NCI-H524 (cell line): ENCODE measurements around the gene CRPPA.
"Not testable (repeated sequence)": the region's sequence is repeated elsewhere in the genome, so short reads cannot be mapped to it uniquely, and the experiment has no call there.

Source experiments
- DNase-seq, 2 experiments: peaks; one replicate each; lab custom pipeline; 2025; lab: John Stamatoyannopoulos, UW

CRPPA gene

DNA sequence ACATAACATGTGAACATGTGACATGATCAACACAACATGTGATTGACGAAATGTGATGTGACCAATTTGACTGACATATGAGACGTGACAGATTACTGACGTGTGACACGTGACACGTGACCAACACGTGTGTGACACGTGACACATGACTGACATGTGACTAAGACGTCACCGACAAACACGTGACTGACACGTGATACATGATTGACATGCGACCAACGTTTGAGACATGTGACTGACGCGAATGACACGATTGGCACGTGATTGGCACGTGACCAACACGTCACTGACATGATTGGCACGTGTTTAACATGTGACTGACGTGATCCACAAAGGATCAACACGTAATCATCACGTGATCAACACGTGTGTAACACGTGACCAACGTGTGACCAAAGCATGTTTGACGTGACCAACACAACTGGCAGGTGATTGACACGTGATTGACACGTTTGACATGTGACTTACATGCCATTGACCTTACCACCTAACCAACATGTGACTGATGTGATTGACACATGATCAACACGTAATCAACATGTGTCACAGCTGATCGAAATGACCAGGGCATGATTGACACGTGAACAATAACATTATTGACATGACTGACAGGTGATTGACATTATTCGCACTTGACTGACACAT lies 23.7 kb downstream of the CRPPA start:
- DNase-seq: no peak

DNA sequence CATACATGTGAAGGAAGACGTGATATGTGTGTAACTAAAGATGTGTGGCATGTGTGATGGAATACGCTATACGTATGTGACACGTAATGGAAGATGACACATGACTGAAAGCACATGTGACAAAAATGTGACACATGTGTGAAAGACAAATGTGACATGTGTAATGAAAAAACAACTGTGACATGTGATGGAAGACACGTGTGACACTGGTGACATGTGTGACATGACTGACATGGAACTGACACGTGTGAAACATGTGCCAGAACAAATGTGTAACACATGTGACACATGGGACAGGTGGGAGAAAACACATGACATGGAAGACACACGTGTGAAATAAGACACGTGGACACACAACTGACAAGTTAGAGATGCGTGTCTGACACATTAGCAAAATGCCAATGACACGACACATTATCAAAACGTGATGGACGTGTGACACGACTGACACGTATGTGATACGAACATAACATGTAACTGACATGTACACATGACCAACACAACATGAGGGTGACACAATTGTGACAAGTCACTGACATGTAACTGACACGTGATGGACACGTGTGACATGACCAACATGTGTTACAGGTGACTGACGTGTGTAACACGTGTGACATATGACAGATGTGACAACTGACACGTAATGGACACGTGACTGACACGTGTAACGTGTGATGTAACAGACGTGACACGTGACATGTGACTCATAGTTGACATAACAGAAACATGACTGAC lies 24.4 kb downstream of the CRPPA start:
- no peak for DNase-seq

- no peak for DNase-seq
Measured at GRCh38 chr7:16395121-16395520, 26.2 kb downstream of the CRPPA start.

GRCh38 chr7:16393862-16394422 lies 27.4 kb downstream of the CRPPA start:
- no peak for DNase-seq

DNA sequence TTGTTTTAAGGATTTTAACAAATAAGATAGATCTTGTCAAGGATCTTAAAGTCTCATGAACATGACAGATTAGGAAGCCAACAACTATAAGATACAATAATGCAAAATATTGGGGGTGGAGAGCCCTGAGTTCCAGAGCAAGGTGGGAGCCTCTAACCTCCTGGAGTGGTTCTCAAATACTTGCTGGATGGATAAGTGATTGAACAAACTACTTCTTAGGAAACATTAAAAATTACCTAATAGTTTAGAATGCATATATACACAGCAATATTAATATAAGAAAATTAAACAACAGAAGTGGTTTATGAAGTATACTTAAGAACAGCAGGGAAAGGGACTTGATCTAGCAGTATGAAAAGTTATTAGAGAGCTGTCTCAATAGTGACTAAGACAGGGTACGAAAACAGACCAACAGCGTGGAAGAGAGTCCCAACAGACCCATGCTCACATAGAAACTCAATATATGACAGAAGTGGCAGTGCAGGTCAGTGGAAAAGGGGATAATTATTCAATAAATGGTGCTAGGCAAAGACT lies 28.3 kb downstream of the CRPPA start:
- no peak for DNase-seq

DNA sequence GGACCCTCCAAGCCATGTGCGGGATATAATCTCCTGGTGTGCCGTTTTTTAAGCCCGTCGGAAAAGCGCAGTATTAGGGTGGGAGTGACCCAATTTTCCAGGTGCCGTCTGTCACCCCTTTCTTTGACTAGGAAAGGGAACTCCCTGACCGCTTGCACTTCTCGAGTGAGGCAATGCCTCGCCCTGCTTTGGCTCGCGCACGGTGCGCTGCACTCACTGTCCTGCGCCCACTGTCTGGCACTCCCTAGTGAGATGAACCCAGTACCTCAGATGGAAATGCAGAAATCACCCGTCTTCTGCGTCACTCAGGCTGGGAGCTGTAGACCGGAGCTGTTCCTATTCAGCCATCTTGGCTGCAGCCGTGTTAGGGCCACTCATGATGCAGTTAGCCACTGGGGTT lies 37.6 kb downstream of the CRPPA start:
- DNase-seq: not testable (repeated sequence)

DNA sequence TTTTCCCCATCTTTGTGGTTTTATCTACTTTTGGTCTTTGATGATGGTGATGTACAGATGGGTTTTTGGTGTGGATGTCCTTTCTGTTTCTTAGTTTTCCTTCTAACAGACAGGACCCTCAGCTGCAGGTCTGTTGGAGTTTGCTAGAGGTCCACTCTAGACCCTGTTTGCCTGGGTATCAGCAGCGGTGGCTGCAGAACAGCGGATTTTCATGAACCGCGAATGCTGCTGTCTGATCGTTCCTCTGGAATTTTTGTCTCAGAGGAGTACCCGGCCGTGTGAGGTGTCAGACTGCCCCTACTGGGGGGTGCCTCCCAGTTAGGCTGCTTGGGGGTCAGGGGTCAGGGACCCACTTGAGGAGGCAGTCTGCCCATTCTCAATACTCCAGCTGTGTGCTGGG lies 38.2 kb downstream of the CRPPA start:
- not testable (repeated sequence) for DNase-seq
